ENCODE data around the gene CSTB.

CSTB gene

GRCh38 chr21:43809346-43809799 is 33.3 kb upstream of the CSTB start:
- H3K27ac ChIP-seq, result no peak overlapping the region
- no peak for TF ChIP-seq ZFX (IDR thresholded peaks at IDR 0.05)
- TF ChIP-seq CTCF (conservative IDR thresholded peaks at IDR 0.05), result no peak

GRCh38 chr21:43808832-43809251 is 32.7 kb upstream of the CSTB start:
- TF ChIP-seq ZFX (IDR thresholded peaks at IDR 0.05) (no peak), CTCF (conservative IDR thresholded peaks at IDR 0.05) (no peak)
- H3K27ac ChIP-seq, result no peak overlapping the region

- TF ChIP-seq CTCF (conservative IDR thresholded peaks at IDR 0.05), result no peak
- no peak overlapping the region for H3K27ac ChIP-seq
Observed at GRCh38 chr21:43808367-43808766, 32.3 kb upstream of the CSTB start.

GRCh38 chr21:43806017-43806710 is 30.1 kb upstream of the CSTB start:
- no peak overlapping the region for H3K27ac ChIP-seq
- TF ChIP-seq CTCF (conservative IDR thresholded peaks at IDR 0.05) (no peak), ZFX (IDR thresholded peaks at IDR 0.05) (no peak)

- H3K27ac ChIP-seq, result no peak overlapping the region
- no peak for TF ChIP-seq CTCF (conservative IDR thresholded peaks at IDR 0.05)
- no peak for TF ChIP-seq ZFX (IDR thresholded peaks at IDR 0.05)
Observed at GRCh38 chr21:43805275-43805800, 29.2 kb upstream of the CSTB start.

- no peak overlapping the region for H3K27ac ChIP-seq
- TF ChIP-seq ZFX (IDR thresholded peaks at IDR 0.05) (no peak), CTCF (conservative IDR thresholded peaks at IDR 0.05) (no peak)
Observed at GRCh38 chr21:43803558-43804300, 27.6 kb upstream of the CSTB start.

- no peak for TF ChIP-seq ZFX (IDR thresholded peaks at IDR 0.05)
- no peak for TF ChIP-seq CTCF (conservative IDR thresholded peaks at IDR 0.05)
- no peak overlapping the region for H3K27ac ChIP-seq
Observed at GRCh38 chr21:43802713-43803313, 26.7 kb upstream of the CSTB start.

Measured in C4-2B (cell line).